Brain microvascular endothelial cell (primary cell): ENCODE results near the gene KCNH8.

Experiments
- DNase-seq: peaks from one replicate; pipeline ENCODE4 v3.0.0-alpha.2; 2020
- H3K27ac ChIP-seq: fragments of 250-450 bp; sonication (Bioruptor Pico); 2 replicates; pipeline ENCODE4 v1.5.1; 2020; ENCODE audit warnings: mild to moderate bottlenecking, moderate library complexity
- H3K27me3 ChIP-seq: fragments of 250-450 bp; sonication (Bioruptor Pico); replicated peaks from 2 replicates; pipeline ENCODE4 v1.5.1; 2020; ENCODE audit warnings: mild to moderate bottlenecking
- H3K36me3 ChIP-seq: fragments of 250-450 bp; sonication (Bioruptor Pico); replicated peaks from 2 replicates; pipeline ENCODE4 v1.5.1; 2020; ENCODE audit warnings: mild to moderate bottlenecking
- H3K4me3 ChIP-seq: 2 replicates; pipeline ENCODE4 v1.5.1; 2011; ENCODE audit warnings: low read depth, mild to moderate bottlenecking, control low read depth, low read length, moderate library complexity
- CTCF ChIP-seq: IDR thresholded peaks from 2 replicates; pipeline ENCODE4 v1.5.1; 2011; ENCODE audit warnings: low read depth, mild to moderate bottlenecking, moderate library complexity, low read length, control low read depth, inconsistent platforms; ENCODE audit errors: missing control alignments
- in situ Hi-C: cut with HindIII; loops from 2 replicates; pipeline ENCODE4 v1.10.0; 2017; ENCODE audit warnings: low sequenced_read_pairs, low pct_ligation_motif_present

The KCNH8 gene

DNA sequence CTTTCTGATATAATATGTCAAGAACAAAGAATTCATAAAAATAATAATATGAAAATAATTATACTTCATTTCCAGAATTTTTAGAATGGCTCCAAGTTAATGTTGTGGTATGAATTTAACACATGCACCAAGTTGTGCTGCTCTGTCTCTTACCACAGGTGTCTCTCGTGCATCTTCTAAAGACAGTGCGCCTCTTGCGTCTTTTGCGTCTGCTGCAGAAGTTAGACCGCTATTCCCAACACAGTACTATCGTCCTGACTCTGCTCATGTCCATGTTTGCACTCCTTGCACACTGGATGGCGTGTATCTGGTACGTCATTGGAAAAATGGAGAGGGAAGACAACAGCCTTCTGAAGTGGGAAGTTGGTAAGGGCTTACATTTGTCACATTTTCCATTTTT, 246.6 kb downstream of the KCNH8 start:
- no peaks in the 10 kb centered on the region for H3K36me3 ChIP-seq
- no peak overlapping the region for H3K4me3 ChIP-seq
- no peak for DNase-seq
- H3K27ac ChIP-seq, result no peak overlapping the region
- H3K27me3 ChIP-seq, result no peaks in the 10 kb centered on the region
- no peak for TF ChIP-seq CTCF
- in situ Hi-C loops, result no loop called here

DNA sequence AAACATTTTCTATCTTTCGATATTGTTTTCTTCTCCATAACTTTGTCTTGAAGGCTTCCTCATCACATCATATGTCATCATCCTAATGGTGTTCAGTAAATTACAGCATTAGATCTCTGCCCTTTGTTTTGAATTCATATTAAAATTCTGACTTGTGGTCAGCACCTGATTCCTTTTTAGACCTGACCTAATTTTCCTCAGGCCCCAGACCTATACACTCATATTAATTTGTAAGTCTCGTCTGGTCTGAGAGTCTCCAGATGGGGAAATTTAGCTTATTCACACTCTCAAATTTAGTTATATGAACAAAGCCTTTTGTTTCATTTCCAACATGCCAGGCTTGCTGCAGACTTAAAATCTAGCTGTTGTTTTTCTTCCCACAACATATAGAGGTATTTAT, 248.4 kb downstream of the KCNH8 start:
- DNase-seq, result no peak
- no peak overlapping the region for H3K27ac ChIP-seq
- H3K36me3 ChIP-seq, result no peaks in the 10 kb centered on the region
- in situ Hi-C loops, result no loop called here
- no peaks in the 10 kb centered on the region for H3K27me3 ChIP-seq
- H3K4me3 ChIP-seq, result no peak overlapping the region
- TF ChIP-seq CTCF, result no peak

DNA sequence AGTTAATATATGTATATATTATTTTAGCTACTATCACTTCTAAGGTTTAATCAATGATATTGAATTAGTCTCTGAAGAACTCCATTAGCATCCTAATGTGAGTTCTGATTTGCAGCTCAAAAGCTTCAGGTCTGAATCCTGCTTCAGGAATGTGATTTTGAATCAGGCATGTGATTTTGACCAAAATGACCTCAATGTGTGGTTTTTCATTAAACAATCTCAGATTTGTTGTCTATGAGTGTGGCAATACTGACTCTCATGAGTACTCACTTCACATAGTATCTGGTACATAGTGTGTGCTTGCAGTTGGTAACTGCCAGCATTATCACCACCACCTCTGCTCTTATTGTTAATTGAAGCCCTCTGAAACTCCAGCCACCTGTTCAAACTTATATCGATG, 251.0 kb downstream of the KCNH8 start:
- in situ Hi-C loops, result no loop called here
- no peak for DNase-seq
- Histone ChIP-seq H3K27ac (no peak overlapping the region), H3K4me3 (no peak overlapping the region), H3K27me3 (no peaks in the 10 kb centered on the region), H3K36me3 (no peaks in the 10 kb centered on the region)
- no peak for TF ChIP-seq CTCF

- in situ Hi-C loops, result no loop called here
- H3K4me3 ChIP-seq, result no peak overlapping the region
- DNase-seq, result no peak
- no peaks in the 10 kb centered on the region for H3K36me3 ChIP-seq
- H3K27me3 ChIP-seq, result no peaks in the 10 kb centered on the region
- H3K27ac ChIP-seq, result no peak overlapping the region
- TF ChIP-seq CTCF, result no peak
Observed at GRCh38 chr3:19399836-19400235, 251.5 kb downstream of the KCNH8 start.

GRCh38 chr3:19420159-19420558, 271.8 kb downstream of the KCNH8 start:
- TF ChIP-seq CTCF, result no peak
- DNase-seq, result no peak
- Histone ChIP-seq H3K27ac (no peak overlapping the region), H3K36me3 (no peaks in the 10 kb centered on the region), H3K27me3 (no peaks in the 10 kb centered on the region), H3K4me3 (no peak overlapping the region)
- in situ Hi-C loops, result no loop called here

- DNase-seq, result no peak
- no peak for TF ChIP-seq CTCF
- in situ Hi-C loops, result no loop called here
- H3K36me3 ChIP-seq, result no peaks in the 10 kb centered on the region
- no peak overlapping the region for H3K27ac ChIP-seq
- no peaks in the 10 kb centered on the region for H3K27me3 ChIP-seq
- no peak overlapping the region for H3K4me3 ChIP-seq
Observed at GRCh38 chr3:19425825-19426224, 277.5 kb downstream of the KCNH8 start.
